ENCODE measurements around the gene FBXL17. TPM values are rescaled to one million over a fixed set of nuclear protein-coding genes. Genes with fewer than 3 reads are reported as not detected.
"Not testable (repeated sequence)": the region's sequence is repeated elsewhere in the genome, so short reads cannot be mapped to it uniquely, and the experiment has no call there.

The FBXL17 gene
- total RNA-seq, 1 donor from 2014 or later, result 15.9 TPM

DNA sequence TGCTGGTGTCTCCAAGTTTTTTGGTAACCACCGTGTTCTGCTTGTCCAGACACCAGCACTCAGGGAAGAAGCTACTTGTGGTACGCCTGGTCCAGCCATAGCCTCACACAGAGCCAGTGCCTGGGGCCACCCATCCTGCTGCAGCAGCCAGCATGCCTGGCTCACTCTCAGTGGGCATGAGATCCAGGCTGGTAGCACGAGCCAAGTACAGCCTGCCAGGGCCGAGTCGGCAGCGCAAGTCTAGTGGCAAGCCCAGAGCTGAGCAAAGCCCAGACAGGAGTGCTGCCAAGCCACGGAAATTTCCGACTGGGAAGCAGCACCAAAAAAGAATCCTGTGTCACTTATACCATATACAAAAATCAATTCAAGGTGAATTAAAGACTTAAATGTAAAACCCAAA lies 36.3 kb upstream of the FBXL17 start:
- H3K27me3 Mint-ChIP-seq, result no peaks in the 10 kb centered on the region
- H3K4me1 Mint-ChIP-seq (ENCODE audit: low read depth), result peaks cover 9% of the 10 kb centered on the region
- H3K9me3 Mint-ChIP-seq (ENCODE audit: low read depth), result peaks cover 5% of the 10 kb centered on the region
- DNase-seq (ENCODE audit: low spot score, unreplicated experiment), result no peak
- no peak overlapping the region for H3K27ac Mint-ChIP-seq
- H3K36me3 Mint-ChIP-seq (ENCODE audit: insufficient read depth), result no peaks in the 10 kb centered on the region
- TF ChIP-seq CTCF (IDR thresholded peaks at IDR 0.05; ENCODE audit: unreplicated experiment), result no peak
- no peak overlapping the region for H3K4me3 Mint-ChIP-seq (ENCODE audit: low read depth)

DNA sequence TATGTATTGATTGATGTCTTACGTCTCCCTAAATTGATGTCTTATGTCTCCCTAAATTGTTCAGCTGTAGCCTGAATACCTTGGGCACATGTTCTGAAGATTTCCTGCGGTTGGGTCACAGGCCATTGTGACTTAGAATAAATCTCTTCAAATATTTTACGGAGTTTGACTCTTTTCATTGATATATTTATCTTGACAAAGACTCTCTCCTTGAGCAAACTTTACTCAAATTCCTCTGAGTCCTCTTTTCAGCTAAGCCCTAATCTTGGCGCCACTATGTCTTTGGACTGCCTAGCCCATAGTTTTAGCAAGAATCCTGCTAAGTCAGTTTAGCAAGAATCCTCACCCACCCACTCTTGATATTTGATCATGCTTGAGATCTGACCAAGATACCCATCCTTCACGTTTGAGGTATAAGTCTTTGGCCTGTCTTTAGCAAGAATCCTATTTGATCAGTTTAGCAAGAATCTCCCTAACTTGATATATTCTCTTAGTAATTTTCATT lies 35.3 kb upstream of the FBXL17 start:
- Mint-ChIP-seq H3K4me1 (ENCODE audit: low read depth) (peaks cover 9% of the 10 kb centered on the region), H3K27me3 (no peaks in the 10 kb centered on the region), H3K4me3 (ENCODE audit: low read depth) (no peak overlapping the region), H3K36me3 (ENCODE audit: insufficient read depth) (no peaks in the 10 kb centered on the region), H3K27ac (no peak overlapping the region), H3K9me3 (ENCODE audit: low read depth) (peaks cover 5% of the 10 kb centered on the region)
- no peak for TF ChIP-seq CTCF (IDR thresholded peaks at IDR 0.05; ENCODE audit: unreplicated experiment)
- no peak for DNase-seq (ENCODE audit: low spot score, unreplicated experiment)

- H3K9me3 Mint-ChIP-seq (ENCODE audit: low read depth), result peaks cover 5% of the 10 kb centered on the region
- DNase-seq (ENCODE audit: low spot score, unreplicated experiment), result no peak
- H3K4me3 Mint-ChIP-seq (ENCODE audit: low read depth), result no peak overlapping the region
- H3K27me3 Mint-ChIP-seq, result no peaks in the 10 kb centered on the region
- H3K4me1 Mint-ChIP-seq (ENCODE audit: low read depth), result peaks cover 14% of the 10 kb centered on the region
- no peak for TF ChIP-seq CTCF (IDR thresholded peaks at IDR 0.05; ENCODE audit: unreplicated experiment)
- no peak overlapping the region for H3K27ac Mint-ChIP-seq
- H3K36me3 Mint-ChIP-seq (ENCODE audit: insufficient read depth), result no peaks in the 10 kb centered on the region
Observed at GRCh38 chr5:108415726-108416125, 33.8 kb upstream of the FBXL17 start.

GRCh38 chr5:108409786-108410185 lies 27.9 kb upstream of the FBXL17 start:
- no peak for DNase-seq (ENCODE audit: low spot score, unreplicated experiment)

DNA sequence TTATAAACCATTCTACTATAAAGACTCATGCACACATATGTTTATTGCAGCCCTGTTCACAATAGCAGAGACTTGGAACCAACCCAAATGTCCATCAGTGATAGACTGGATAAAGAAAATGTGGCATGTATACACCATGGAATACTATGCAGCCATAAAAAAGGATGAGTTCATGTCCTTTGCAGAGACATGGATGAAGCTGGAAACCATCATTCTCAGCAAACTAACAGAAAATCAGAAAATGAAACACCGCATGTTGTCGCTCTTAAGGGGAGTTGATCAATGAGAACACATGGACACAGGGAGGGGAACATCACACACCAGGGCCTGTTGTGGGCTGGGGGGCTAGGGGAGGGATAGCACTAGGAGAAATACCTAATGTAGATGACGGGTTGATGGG lies 23.3 kb upstream of the FBXL17 start:
- H3K4me1 Mint-ChIP-seq (ENCODE audit: low read depth); H3K36me3 Mint-ChIP-seq (ENCODE audit: insufficient read depth); H3K27ac Mint-ChIP-seq: not testable (repeated sequence)

More at GRCh38 chr5:108409786-108410185, 27.9 kb upstream of the FBXL17 start:
- no peak overlapping the region for H3K27ac Mint-ChIP-seq
- no peaks in the 10 kb centered on the region for H3K36me3 Mint-ChIP-seq (ENCODE audit: insufficient read depth)
- peaks cover 5% of the 10 kb centered on the region for H3K4me1 Mint-ChIP-seq (ENCODE audit: low read depth)
- H3K27me3 Mint-ChIP-seq, result no peaks in the 10 kb centered on the region
- H3K4me3 Mint-ChIP-seq (ENCODE audit: low read depth), result no peak overlapping the region
- no peaks in the 10 kb centered on the region for H3K9me3 Mint-ChIP-seq (ENCODE audit: low read depth)
- no peak for TF ChIP-seq CTCF (IDR thresholded peaks at IDR 0.05; ENCODE audit: unreplicated experiment)

GRCh38 chr5:108398964-108399363 lies 17.1 kb upstream of the FBXL17 start:
- no peak for TF ChIP-seq CTCF (IDR thresholded peaks at IDR 0.05; ENCODE audit: unreplicated experiment)
- Mint-ChIP-seq H3K9me3 (ENCODE audit: low read depth) (peaks cover 26% of the 10 kb centered on the region), H3K27ac (no peak overlapping the region), H3K36me3 (ENCODE audit: insufficient read depth) (no peaks in the 10 kb centered on the region), H3K4me3 (ENCODE audit: low read depth) (no peak overlapping the region), H3K27me3 (no peaks in the 10 kb centered on the region), H3K4me1 (ENCODE audit: low read depth) (no peaks in the 10 kb centered on the region)
- DNase-seq (ENCODE audit: low spot score, unreplicated experiment), result no peak

More for the DNA sequence above, 23.3 kb upstream of the FBXL17 start:
- H3K4me3 Mint-ChIP-seq (ENCODE audit: low read depth); DNase-seq (ENCODE audit: low spot score, unreplicated experiment); H3K27me3 Mint-ChIP-seq: not testable (repeated sequence)
- peaks cover 27% of the 10 kb centered on the region for H3K9me3 Mint-ChIP-seq (ENCODE audit: low read depth)

- not testable (repeated sequence) for H3K4me3 Mint-ChIP-seq (ENCODE audit: low read depth); H3K4me1 Mint-ChIP-seq (ENCODE audit: low read depth); DNase-seq (ENCODE audit: low spot score, unreplicated experiment); H3K9me3 Mint-ChIP-seq (ENCODE audit: low read depth); H3K36me3 Mint-ChIP-seq (ENCODE audit: insufficient read depth); H3K27ac Mint-ChIP-seq; H3K27me3 Mint-ChIP-seq
Observed at GRCh38 chr5:108396837-108397236, 14.9 kb upstream of the FBXL17 start.
